IPS-18a (cell line): ENCODE data around the gene SPAG16.
"Not testable (repeated sequence)": the region's sequence is repeated elsewhere in the genome, so short reads cannot be mapped to it uniquely, and the experiment has no call there.

Experiments used
- H3K27ac ChIP-seq: one replicate; pipeline ENCODE4 v1.5.1; 2013; ENCODE audit warnings: low read length
- H3K27me3 ChIP-seq: one replicate; pipeline ENCODE4 v1.6.1; 2013; ENCODE audit warnings: mild to moderate bottlenecking, low read length; ENCODE audit not compliant: control insufficient read depth, insufficient read depth
- H3K36me3 ChIP-seq: one replicate; pipeline ENCODE4 v1.6.1; 2013; ENCODE audit warnings: low read depth, low read length; ENCODE audit not compliant: control insufficient read depth
- H3K4me1 ChIP-seq: one replicate; pipeline ENCODE4 v1.6.1; 2013; ENCODE audit warnings: low read depth, low read length; ENCODE audit not compliant: control insufficient read depth
- H3K4me3 ChIP-seq: one replicate; pipeline ENCODE4 v1.5.1; 2013; ENCODE audit warnings: low read length
- H3K9ac ChIP-seq: one replicate; pipeline ENCODE4 v1.6.1; 2013; ENCODE audit warnings: mild to moderate bottlenecking, low read length, moderate library complexity
- H3K9me3 ChIP-seq: one replicate; pipeline ENCODE4 v1.6.1; 2013; ENCODE audit warnings: low read depth, low read length; ENCODE audit not compliant: control insufficient read depth

SPAG16 gene

GRCh38 chr2:214062279-214062678 is 778.0 kb downstream of the SPAG16 start:
- not testable (repeated sequence) for H3K4me3 ChIP-seq, H3K36me3 ChIP-seq, H3K9me3 ChIP-seq, H3K27ac ChIP-seq, H3K9ac ChIP-seq, H3K27me3 ChIP-seq
- peaks cover 11% of the 10 kb centered on the region for H3K4me1 ChIP-seq

DNA sequence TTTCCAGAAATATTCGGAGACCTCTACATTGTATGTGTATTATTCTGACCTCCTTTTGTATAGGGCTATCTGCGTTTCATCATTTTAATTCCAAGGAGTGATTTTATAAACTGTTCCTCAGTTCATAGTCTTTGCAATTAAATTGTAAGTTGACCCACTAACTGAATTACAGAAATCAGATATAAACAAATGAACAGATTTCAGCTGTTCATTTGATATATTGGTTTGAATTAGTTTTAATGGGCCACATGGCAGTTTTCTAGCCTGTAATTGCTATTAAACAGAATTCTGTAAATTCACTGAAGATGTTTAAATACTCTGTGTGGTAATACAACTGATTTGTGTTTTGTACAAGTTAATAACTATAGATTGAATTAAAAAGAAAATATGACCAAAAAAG is 780.2 kb downstream of the SPAG16 start:
- Histone ChIP-seq H3K4me3 (no peak overlapping the region), H3K27me3 (no peaks in the 10 kb centered on the region)

DNA sequence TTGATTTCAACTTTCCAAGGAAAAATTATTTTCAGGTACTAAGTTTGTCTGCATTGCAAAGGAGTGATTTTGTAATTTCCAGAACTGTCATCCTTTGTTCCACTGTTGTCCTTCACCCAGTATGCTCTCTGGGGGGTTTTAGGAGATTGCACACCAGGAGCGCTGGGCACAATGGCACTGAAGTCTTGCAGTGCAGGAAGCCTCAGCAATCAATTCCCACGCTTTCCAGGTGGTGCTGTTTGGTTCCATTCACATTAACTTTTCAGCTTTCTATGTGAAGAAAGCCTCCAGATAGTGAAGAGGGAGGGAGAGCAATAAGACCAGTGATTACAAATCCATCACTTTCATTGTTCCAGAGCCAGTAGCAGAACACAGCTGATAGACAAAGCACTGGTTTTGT is 782.6 kb downstream of the SPAG16 start:
- Histone ChIP-seq H3K4me1 (peaks cover 13% of the 10 kb centered on the region), H3K27ac (no peak overlapping the region), H3K27me3 (no peaks in the 10 kb centered on the region), H3K9ac (no peak overlapping the region), H3K4me3 (no peak overlapping the region), H3K36me3 (no peaks in the 10 kb centered on the region), H3K9me3 (no peaks in the 10 kb centered on the region)

More for the DNA sequence above, 780.2 kb downstream of the SPAG16 start:
- H3K9ac ChIP-seq, result no peak overlapping the region
- H3K9me3 ChIP-seq, result no peaks in the 10 kb centered on the region
- H3K4me1 ChIP-seq, result peaks cover 13% of the 10 kb centered on the region
- H3K27ac ChIP-seq, result no peak overlapping the region
- H3K36me3 ChIP-seq, result no peaks in the 10 kb centered on the region

DNA sequence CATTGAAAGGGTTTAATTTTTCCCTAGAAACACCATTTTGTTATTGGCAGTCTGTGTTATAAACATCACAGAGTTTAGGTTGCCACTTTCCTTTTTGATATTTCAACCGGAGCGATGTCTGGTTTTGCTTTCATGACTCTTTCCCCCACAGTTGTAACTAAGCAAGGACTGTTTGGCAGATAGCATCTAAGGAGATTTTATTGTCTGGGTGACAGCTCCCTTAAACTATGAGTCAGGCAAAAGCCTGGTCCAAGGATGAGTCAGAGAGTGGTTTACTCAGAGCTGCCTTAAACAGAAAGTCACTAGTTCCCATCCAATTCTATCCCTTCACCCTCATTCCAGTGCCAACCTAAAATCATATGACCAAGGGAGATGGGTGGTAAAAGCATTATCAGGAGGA is 785.0 kb downstream of the SPAG16 start:
- Histone ChIP-seq H3K27me3 (no peaks in the 10 kb centered on the region), H3K4me3 (no peak overlapping the region), H3K9ac (no peak overlapping the region), H3K27ac (no peak overlapping the region), H3K4me1 (peaks cover 13% of the 10 kb centered on the region), H3K9me3 (no peaks in the 10 kb centered on the region), H3K36me3 (no peaks in the 10 kb centered on the region)

DNA sequence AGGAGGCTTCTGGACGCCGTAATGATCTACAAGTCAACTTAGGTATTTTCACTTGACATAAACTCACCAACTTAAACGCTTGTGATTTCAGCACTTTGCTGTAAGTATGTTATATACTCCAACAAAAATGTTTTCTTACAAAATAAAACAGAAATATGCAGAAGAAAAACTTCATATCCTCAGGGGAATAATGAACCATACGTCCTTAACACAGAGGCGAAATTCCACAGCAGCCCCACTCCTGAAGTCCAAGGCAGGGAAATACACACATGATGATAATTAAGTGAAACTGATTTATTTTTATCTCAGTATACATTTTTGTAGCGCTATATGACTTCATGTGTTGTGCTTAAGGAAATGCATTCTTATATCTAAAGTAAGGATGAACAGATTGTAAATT is 791.2 kb downstream of the SPAG16 start:
- Histone ChIP-seq H3K4me3 (no peak overlapping the region), H3K36me3 (no peaks in the 10 kb centered on the region), H3K4me1 (no peaks in the 10 kb centered on the region), H3K9me3 (no peaks in the 10 kb centered on the region), H3K27ac (no peak overlapping the region), H3K9ac (no peak overlapping the region), H3K27me3 (no peaks in the 10 kb centered on the region)

DNA sequence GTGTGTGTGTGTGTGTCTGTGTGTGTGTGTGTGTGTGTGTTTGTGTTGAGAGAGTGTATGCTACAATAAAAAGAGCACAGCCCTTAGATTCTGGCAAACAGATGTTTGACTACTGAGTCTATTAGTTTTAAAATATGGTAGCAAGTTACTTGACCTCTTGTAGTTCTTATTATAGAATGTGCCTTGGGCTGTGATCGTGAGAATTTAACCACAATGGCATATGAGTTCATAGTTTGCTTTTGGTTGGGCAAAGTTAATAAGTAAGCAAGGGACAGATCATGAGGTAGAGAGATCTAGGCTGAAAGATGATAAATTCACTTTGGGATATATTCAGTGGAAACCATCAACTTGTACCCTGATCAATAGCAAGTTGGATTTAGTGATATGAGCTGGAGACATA is 792.3 kb downstream of the SPAG16 start:
- H3K4me1 ChIP-seq, result no peaks in the 10 kb centered on the region
- no peak overlapping the region for H3K9ac ChIP-seq
- H3K27me3 ChIP-seq, result no peaks in the 10 kb centered on the region
- H3K27ac ChIP-seq, result no peak overlapping the region
- H3K4me3 ChIP-seq, result no peak overlapping the region
- H3K36me3 ChIP-seq, result no peaks in the 10 kb centered on the region
- H3K9me3 ChIP-seq, result no peaks in the 10 kb centered on the region

- no peak overlapping the region for H3K9ac ChIP-seq
- H3K27ac ChIP-seq, result no peak overlapping the region
- H3K9me3 ChIP-seq, result no peaks in the 10 kb centered on the region
- no peaks in the 10 kb centered on the region for H3K36me3 ChIP-seq
- H3K27me3 ChIP-seq, result no peaks in the 10 kb centered on the region
- H3K4me1 ChIP-seq, result no peaks in the 10 kb centered on the region
- no peak overlapping the region for H3K4me3 ChIP-seq
These were observed 793.5 kb downstream of the SPAG16 start for GRCh38 chr2:214077727-214078126.

- Histone ChIP-seq H3K9ac (no peak overlapping the region), H3K9me3 (no peaks in the 10 kb centered on the region), H3K4me3 (no peak overlapping the region), H3K27me3 (no peaks in the 10 kb centered on the region), H3K36me3 (no peaks in the 10 kb centered on the region), H3K27ac (no peak overlapping the region), H3K4me1 (no peaks in the 10 kb centered on the region)
These were observed 794.8 kb downstream of the SPAG16 start for GRCh38 chr2:214079032-214079431.

- H3K9ac ChIP-seq, result no peak overlapping the region
- H3K36me3 ChIP-seq, result no peaks in the 10 kb centered on the region
- no peaks in the 10 kb centered on the region for H3K4me1 ChIP-seq
- no peaks in the 10 kb centered on the region for H3K27me3 ChIP-seq
- no peak overlapping the region for H3K4me3 ChIP-seq
- no peaks in the 10 kb centered on the region for H3K9me3 ChIP-seq
- H3K27ac ChIP-seq, result no peak overlapping the region
These were observed 804.3 kb downstream of the SPAG16 start for GRCh38 chr2:214088536-214088935.

DNA sequence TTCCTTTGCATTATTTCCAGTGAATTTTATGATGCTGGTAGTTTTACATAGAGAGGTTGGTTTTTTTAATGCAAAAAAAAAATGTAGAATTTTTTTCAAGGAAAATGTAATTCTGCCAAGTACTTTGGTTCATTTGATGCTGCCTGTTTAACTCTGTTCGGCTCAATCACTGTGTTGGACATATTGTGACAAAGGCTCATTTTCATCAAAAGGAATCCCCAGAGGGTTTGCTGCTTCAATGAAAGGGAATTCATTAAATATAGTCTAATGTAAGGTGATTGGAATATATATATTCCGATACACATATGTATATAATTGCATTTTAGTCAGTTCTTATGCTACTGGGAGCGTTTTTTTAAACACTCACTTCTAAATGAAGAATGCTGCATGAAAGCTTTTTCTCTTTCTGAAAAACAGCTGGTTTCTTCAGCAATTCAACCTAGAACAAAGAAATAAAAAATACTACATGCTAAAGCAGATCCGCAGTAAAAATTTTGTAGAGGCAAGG is 812.0 kb downstream of the SPAG16 start:
- Histone ChIP-seq H3K27me3 (no peaks in the 10 kb centered on the region), H3K9ac (no peak overlapping the region)

DNA sequence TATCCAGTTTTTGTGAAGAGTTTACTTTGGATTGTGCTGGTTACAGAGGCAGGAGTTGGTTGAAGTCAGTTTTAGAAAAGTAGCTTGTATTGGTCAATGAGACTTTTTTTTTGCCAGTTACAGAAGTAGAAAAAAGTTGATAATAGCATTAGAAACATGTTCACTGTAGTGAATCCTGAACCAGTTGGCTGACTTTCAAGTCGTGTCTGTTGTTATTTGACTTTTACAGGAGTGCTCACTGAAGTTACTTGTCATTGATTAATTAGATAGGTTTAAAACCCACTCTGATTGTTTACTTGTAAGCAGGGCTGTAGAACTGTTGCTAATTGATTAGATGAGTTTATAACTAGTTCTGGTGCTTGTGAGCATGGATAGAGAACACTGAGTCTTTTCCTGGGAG is 814.5 kb downstream of the SPAG16 start:
- H3K9me3 ChIP-seq, result no peaks in the 10 kb centered on the region
- H3K27me3 ChIP-seq, result no peaks in the 10 kb centered on the region
- H3K4me3 ChIP-seq, result no peak overlapping the region
- H3K4me1 ChIP-seq, result peaks cover 1% of the 10 kb centered on the region
- H3K9ac ChIP-seq, result no peak overlapping the region
- no peak overlapping the region for H3K27ac ChIP-seq
- no peaks in the 10 kb centered on the region for H3K36me3 ChIP-seq

More for the DNA sequence above, 812.0 kb downstream of the SPAG16 start:
- H3K9me3 ChIP-seq, result no peaks in the 10 kb centered on the region
- H3K4me1 ChIP-seq, result no peaks in the 10 kb centered on the region
- no peak overlapping the region for H3K27ac ChIP-seq
- no peaks in the 10 kb centered on the region for H3K36me3 ChIP-seq
- H3K4me3 ChIP-seq, result no peak overlapping the region

- Histone ChIP-seq H3K4me3 (no peak overlapping the region), H3K9ac (no peak overlapping the region), H3K36me3 (no peaks in the 10 kb centered on the region), H3K27ac (no peak overlapping the region), H3K27me3 (no peaks in the 10 kb centered on the region), H3K9me3 (no peaks in the 10 kb centered on the region), H3K4me1 (peaks cover 11% of the 10 kb centered on the region)
These were observed 816.2 kb downstream of the SPAG16 start for GRCh38 chr2:214100488-214100887.
